Fibroblast of skin of left quadriceps (primary cell): ENCODE measurements around the gene PLSCR1.

Experiments used
- DNase-seq, 2 experiments: peaks; one replicate each; pipeline ENCODE4 v3.0.0-alpha.2; 2013; ENCODE audit warnings: low read depth in 2 of 2

Gene PLSCR1, protein sequence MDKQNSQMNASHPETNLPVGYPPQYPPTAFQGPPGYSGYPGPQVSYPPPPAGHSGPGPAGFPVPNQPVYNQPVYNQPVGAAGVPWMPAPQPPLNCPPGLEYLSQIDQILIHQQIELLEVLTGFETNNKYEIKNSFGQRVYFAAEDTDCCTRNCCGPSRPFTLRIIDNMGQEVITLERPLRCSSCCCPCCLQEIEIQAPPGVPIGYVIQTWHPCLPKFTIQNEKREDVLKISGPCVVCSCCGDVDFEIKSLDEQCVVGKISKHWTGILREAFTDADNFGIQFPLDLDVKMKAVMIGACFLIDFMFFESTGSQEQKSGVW

GRCh38 chr3:146544002-146544928 lies at the start of gene PLSCR1:
Gene PLSCR1, minus strand, starts transcription at chr3:146544607. Its CDS starts 8,055 bp downstream, at chr3:146536552.
- DNase-seq: peak; percentile 85 to 86

DNA sequence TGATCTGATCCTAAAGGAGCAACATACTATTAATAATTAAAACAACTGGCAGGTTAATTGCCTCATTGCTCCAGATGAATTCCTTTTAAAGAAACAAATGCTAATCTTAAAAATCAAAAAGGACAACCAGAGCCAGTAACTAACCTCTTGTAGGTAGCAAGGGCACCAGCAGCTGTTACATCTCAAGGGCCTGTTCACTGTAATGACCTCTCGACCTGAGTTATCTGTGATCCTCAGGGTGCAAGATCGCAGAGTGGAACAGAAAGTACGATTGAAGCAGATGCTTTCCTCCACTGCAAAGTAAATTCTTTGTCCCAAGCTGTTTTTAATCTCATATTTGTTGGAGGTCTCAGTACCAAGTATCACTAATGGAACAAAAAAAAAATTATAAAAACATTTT lies 49.4 kb upstream of the PLSCR1 start:
- no peak for DNase-seq

DNA sequence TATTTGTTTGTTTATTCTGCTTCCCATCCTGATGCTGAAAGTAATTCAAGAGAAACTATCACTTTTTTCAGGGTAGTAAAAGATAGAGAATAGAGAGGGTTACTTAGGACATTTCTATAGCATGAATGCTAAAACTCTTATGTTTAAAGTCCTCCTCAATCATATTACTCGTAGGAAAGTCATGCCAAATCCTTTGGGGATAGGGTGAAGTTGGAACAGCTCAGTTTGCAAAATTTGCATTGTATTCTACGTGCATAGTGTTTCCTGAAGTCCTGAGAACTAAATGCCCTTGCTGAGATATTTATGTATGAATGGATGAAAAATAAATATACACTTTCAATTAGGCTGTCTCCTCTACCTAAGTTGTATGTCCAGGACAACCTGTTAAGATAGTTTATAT lies 46.1 kb upstream of the PLSCR1 start:
- DNase-seq: peak; percentile 56 to 59

- DNase-seq: peak in 1 of 2 experiments; percentile 24
Measured at GRCh38 chr3:146589899-146590508, 45.6 kb upstream of the PLSCR1 start.

GRCh38 chr3:146585156-146585555 lies 40.7 kb upstream of the PLSCR1 start:
- no peak for DNase-seq

DNA sequence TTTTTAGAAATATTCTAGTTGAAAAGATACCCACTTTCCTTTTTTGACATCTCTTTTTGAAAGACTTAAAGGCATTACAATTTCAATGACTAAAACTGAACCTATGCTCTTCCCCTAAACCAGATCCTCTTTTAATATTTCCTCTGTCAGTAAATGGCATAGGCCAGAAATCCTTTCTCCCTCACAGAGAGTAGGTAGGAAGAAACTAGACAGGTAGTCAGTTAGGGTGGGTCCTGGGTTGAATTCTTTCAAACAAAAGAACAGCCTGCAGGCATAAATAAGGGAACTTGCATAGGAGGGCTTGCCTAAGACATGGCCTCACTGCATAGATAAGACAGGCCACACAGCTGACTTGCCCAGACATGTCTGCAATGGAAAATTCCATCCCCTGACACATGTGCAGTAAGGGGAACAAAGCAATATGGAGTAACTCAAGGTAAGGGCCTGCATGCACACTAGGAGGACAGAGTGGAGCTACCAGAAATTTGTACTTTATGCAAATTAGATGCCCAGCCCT lies 37.6 kb upstream of the PLSCR1 start:
- no peak for DNase-seq

- DNase-seq: no peak
Measured at GRCh38 chr3:146581080-146581601, 36.7 kb upstream of the PLSCR1 start.

- DNase-seq: peak; percentile 37 to 44
Measured at GRCh38 chr3:146577662-146578061, 33.3 kb upstream of the PLSCR1 start.

DNA sequence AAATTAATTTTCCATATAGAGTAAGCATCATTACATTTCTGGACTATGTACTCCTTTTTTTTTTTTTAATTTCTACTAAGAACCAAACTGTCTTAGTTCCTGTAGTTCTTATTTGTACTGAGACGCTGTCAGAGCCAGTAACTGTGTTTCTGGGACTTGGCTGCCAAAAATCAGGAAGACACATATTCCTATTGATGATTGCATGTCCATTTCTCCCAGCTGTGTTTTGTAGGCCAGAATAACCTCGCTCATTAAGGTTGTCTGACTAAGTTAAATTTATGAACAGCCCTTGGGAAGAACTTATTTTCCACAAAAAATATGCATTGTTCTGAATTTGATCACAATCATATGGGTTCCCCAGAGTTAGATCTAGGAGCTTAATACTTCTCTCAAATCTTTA lies 31.2 kb upstream of the PLSCR1 start:
- no peak for DNase-seq

DNA sequence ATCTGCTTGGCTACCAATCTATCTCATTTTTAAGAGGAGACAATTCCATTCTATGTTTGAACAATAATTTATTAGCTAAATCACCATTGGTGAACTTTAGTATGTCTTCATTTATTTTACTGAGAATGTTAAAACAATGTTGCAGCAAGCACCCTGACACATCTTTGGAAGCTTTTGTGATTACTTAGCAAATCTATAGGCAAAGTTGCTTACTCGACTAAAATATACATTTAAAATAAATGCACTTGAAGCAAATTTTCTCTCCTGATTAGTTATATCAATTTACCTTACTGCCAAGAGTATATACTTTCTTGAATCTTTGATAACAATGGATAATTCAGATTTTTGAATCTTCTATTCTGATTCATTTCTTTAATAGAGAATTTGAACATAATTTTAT lies 29.8 kb upstream of the PLSCR1 start:
- DNase-seq: no peak

- DNase-seq: no peak
Measured at GRCh38 chr3:146569314-146569713, 24.9 kb upstream of the PLSCR1 start.

GRCh38 chr3:146566138-146566537 lies 21.7 kb upstream of the PLSCR1 start:
- no peak for DNase-seq

DNA sequence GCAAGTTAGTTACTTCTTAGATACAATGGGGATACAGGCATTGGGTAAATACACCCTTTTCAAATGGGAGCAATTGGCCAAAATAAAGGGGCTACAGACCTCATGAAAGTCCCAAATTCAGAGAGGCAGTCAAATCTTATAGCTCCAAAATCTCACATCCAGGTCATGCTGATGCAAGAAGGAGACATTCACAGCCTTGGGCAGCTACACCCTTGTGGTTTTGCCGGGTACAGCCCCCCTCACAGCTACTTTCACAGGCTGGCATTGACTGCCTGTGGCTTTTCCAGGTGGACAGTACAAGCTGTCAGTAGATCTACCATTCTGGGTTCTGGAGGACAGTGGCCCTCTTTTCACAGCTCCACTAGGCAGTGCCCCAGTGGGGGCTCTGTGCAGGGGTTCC lies 17.5 kb upstream of the PLSCR1 start:
- DNase-seq: no peak

DNA sequence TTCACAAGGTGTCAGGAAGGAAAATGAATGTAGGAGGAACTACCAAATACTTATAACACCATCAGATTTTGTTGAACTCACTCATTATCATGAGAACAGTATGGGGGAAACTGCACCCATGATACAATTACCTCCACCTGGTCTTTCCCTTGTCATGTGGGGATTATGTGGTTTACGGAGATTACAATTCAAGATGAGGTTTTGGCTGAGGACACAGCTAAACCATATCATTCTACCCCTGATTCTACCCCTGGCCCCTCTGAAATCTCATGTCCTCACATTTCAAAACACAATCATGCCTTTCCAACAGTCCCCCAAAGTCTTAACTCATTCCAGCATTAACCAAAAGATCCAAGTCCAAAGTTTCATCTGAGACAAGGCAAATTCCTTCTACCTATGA lies 17.1 kb upstream of the PLSCR1 start:
- no peak for DNase-seq

DNA sequence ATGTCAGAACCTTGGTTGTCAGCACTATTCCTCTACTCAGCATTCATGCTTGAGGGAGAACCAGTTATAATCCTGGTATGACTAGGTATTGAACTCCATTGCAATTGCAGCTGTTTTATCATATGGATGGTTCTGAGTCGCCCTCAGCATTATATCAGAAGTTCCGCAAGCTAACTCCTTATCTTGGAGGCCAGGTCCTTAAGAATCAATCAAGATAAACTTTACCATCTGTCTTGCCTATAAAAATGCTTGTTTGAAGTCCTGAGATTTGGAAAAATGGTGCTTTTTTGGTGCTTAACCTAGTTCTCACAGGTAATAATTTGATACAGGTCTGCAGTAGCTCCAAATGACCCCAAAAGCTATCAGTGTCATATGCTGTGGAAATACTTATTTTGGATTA lies 16.3 kb upstream of the PLSCR1 start:
- DNase-seq: no peak

GRCh38 chr3:146559388-146559787 lies 15.0 kb upstream of the PLSCR1 start:
- DNase-seq: no peak

- DNase-seq: no peak
Measured at GRCh38 chr3:146558781-146559180, 14.4 kb upstream of the PLSCR1 start.

DNA sequence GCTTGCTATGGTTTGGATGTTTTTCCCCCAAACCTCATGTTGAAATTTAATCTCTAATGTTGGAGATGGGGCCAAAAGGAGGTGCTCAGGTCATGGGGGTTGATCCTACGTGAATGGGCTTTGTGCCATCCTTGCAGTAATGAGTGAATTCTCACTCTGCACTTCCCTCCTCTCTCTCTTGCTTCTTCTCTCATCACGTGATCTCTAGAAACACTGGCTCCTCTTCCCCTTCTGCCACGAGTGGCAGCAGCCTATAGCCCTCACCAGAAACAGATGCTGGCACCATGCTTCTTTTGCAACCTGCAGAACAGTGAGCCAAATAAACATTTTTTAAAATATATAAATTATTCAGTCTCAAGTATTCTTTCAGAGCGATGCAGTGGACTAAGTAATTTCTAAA lies 13.3 kb upstream of the PLSCR1 start:
- DNase-seq: no peak

GRCh38 chr3:146555311-146555710 lies 10.9 kb upstream of the PLSCR1 start:
- DNase-seq: no peak

DNA sequence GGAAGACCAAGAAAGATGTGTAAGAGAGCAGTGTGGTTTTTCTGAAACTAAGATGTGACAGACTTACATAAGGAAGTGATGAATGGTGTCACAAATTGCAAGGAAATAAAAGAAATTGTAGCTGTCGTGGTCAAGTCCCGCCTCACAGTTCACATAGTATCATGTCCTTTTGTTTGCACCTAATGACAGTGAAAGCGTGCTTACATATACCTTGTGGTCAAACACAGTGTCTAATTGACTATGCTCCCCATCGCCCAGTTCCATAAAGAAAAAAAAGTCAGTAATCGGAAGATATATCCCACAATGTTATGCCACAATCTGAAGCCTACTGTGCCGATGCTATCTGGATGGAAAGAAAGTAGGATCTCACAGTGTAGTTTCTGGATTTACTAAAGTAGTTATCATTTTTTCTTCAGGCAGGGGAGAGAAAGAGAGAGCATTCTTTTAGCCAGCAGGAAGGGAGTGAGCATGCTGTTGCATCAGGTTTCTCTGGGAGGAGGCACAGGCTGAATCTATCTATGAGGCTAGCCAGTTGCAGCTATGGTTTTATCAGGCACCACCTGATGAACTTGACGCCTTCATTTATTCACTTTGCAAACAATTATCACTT lies 9.8 kb upstream of the PLSCR1 start:
- no peak for DNase-seq

- peak; percentile 73 to 76 for DNase-seq
Measured at GRCh38 chr3:146550743-146551510, 6.5 kb upstream of the PLSCR1 start.
